Pulmonary artery endothelial cell (primary cell): ENCODE measurements around the gene PDE4D. TPM values are rescaled to one million over a fixed set of nuclear protein-coding genes. Genes with fewer than 3 reads are reported as not detected.
"Not testable (repeated sequence)": the region's sequence is repeated elsewhere in the genome, so short reads cannot be mapped to it uniquely, and the experiment has no call there.

ENCODE experiments used
- DNase-seq: peaks from one replicate; pipeline ENCODE4 v3.0.0-alpha.2; 2011; ENCODE audit warnings: low read depth, low spot score
- total RNA-seq: library from RNA; depleted of rRNA; stranded (reverse); fragments of >200 nt; gene quantifications from 2 replicates; pipeline ENCODE4 v1.2.3, GENCODE V29; 2014

The PDE4D gene
- total RNA-seq, 1 donor from 2014 or later: 22.4 TPM

DNA sequence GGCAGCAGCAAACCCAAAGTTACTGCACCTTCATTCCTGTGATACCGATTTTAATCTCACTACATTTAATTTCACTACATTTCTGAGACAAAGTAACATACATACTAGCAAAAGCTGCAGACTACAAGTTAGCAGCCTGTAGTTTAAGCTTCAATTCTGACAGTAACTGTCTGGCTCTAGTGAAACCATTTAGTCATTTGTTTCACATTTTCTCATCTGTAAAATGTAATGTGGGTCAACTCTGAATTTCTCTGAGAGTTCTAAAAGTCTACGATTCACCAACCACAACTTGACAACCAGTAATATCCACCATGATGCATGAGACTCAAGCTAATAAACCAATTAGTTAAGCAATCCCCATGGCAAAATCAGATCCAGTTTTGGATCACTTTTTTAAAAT, 408.9 kb downstream of the PDE4D start:
- DNase-seq: no peak

DNA sequence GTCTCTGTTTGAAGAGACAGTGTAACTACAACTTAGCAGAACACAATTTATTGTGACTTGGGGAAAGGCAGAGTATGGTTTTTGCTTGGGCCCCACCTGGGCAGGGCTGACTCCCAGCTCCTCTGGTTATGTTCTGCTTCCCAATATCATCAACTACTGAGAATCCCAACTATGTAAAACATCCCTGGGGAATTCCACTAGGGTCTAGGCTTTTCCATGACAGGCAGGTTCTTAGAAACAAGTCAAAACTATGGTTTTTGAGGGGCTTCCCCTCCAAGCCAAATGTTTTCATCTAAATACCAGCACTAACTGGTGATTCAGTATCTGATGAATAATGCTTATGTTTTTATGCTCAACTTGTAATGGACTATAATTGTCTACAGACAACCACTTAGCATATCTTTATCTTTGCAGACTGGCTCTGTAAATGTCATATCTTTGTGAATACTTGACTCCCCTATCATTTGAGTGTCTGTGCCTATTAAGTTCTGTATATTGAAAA, 409.5 kb downstream of the PDE4D start:
- DNase-seq: no peak

DNA sequence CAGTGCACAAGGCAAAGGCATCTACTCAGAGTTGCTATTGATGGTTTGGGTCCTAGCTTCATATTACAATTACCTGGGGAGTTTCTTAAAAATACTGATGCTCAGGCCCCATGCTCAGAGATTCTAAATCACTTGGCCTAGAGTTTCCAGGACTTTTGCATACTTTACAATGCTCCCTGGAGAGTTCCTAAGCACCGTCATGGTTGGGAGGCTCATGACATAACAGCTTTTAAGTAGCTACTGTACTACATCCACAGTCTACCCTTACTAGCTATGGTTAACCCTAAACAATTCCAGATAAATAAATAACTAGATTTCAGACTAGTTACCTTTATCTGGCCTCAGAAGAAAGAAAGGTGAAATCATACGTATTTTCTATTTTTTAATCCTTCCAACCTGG, 414.4 kb downstream of the PDE4D start:
- no peak for DNase-seq

DNA sequence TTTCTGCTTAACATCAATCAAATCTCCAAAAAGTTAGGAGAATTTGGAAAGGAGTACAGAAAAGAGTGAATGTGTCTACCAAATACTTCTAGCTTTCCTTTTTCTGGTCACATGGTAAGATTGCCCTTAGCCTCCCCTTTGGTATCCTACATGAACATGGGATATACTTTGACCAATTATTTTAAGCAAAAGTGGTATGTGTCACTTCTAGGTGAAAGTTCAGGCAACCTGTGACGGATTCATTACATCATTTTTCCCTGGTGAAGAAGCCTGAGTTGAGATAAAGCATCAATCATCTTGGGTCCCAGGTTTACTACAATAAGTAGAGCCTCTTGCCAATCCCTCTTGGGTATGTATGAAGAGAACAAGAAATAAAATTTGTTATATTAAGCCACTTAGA, 419.2 kb downstream of the PDE4D start:
- no peak for DNase-seq

DNA sequence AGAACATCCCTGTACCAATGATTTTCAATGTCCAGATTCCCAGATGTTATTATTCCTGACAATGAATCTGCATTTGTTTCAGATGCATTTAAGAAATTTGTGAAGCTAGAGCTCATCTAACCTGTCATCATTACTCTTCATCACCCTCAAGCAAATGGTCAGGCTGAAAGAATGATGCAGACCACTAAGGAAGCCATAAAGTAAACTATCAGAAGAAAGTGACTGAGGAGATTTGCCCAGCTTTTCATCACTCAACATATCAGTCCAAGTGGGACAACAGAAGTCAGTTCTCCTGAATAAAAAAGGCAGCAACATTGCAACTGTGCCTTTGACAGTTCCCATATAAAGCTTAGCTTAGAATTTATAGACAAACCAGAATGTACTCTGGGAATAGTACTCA, 419.9 kb downstream of the PDE4D start:
- no peak for DNase-seq

DNA sequence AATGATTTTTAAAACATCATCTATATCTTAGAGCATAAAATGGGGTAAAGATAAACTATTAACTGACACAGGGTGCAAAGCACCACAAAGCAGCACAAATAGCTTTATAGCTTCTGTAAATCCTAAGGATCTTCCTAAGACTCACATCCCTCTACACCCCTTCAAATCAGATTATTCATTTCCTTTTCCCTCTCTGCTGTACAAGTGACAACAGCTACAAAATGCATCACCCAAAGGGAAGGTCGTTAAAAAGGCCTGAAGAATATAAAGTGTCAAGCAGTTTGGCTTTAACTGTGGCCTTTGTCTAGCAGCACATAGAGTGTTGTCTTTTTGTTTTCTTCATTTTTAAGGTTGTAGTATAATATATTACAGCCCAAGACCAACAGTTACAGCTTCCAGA, 422.1 kb downstream of the PDE4D start:
- no peak for DNase-seq

DNA sequence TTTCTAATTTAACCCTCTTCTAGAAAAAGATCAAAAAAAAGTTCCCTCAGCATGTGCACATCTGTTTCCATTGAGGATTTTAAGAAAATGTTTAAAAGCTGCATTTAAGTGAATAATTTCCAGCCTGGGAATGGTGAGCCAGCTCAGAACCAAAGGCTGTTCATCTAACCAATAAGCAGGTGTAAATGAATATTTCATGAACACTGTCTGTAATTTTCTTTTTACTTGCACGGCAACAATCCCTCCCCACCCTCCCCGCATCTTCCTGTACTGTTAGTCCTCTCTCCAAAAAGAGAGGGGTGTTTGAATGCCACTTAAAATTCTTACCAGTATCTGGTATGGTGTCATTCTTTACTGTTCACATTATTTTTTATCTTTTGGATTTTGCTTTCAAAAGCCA, 425.6 kb downstream of the PDE4D start:
- no peak for DNase-seq

DNA sequence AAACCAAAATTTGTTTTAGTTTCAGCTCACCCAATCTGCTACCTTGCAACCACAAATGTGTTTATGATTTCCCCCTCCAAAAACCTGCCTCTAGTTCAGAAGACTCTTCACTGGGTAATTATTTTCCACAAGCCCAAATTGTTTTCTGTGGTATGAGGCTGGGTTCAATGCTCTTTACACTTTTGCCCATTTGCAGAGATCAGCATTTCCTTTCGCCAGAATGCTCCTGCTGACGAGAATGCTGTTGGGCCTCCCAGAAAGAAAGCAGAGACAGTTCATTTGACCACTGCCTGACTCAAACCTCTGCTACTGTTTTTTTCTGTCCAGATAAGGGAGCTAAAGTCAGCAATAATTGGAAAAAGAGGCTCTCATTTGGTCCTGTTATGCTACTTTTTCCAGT, 427.3 kb downstream of the PDE4D start:
- no peak for DNase-seq

DNA sequence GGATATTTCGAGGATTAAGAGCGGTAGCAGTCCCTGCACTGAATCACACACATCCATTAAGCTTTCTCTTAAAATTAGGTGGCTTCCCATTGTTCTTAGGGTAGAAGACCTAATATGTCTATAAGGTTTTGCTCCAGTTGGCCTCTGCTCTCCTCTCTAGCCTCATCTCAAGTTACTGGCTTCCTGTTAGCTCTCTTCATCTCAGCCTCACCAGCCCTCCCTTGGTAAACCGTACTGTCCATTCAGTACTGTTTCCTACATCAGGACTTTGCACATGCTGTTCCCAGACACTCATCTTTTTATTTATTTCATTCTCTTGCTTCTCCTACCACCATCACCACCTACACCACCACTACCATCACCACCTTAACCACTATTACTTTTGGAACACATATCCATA, 428.6 kb downstream of the PDE4D start:
- DNase-seq: no peak

DNA sequence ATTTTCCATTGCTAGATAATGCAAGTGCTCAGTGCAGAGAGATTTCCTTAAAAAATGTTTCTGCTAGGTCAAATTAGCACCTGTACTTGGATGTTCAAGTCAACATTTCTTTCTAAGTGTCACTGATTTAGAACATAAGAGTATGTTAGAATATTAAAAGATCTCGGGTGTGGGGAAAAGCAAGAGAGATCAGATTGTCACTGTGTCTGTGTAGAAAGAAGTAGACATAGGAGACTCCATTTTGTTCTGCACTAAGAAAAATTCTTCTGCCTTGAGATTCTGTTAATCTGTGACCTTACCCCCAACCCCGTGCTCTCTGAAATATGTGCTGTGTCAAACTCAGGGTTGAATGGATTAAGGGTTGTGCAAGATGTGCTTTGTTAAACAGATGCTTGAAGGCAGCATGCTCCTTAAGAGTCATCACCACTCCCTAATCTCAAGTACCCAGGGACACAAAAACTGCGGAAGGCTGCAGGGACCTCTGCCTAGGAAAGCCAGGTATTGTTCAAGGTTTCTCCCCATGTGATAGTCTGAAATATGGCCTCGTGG, 429.8 kb downstream of the PDE4D start:
- DNase-seq: not testable (repeated sequence)

DNA sequence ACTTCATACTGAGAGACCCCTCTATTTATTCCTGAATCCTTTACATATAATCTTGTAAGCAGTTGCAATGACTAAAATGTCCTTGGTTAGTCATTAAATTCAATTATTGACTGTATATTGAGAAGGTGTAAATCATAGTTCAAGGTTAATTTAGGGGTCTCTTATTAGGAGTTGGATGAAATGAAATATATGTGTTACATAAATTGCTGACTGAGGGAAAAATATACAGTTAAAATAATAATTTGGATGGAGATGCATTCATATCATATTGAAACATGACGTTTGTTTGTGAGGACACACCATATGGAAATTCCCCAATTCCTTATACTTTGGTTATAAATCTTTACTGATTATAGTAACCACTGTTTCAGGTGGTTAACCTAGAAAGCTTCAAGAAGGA, 430.6 kb downstream of the PDE4D start:
- DNase-seq: no peak

DNA sequence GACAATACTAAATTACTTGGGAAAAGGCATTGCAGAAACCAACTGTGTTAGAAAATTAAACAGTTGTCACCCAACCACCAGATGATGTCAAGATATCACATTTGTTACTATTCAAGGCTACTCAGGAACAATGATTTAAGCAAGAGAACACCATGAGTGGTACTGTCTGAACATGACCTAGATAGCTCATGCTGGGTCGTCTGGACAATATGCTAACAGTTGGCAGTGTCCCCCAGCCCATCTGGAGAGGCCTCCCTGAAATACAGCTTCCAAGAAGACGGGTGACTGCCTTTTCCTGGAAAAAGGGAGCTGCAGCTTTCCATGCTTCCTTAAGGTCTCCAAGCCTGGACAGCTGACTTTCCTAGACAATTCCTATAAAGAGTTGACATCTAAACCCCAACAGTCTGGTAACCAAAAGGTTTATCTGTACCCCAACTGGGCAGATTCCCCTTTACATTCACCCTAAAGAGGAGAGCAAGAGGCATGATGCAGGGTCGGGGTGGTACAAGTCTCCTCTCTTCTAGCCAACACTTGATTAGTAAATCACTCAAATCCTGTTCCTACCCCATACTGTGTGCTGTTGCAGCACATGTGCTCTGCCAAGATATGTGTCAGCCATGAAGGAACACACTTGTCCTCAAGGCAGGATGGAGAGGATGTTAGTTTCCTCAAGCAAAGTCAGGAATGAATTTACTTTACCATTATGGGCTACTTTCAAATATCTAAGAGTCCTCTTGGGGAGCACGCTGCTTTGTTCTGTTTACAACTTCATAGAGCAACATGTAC, 433.0 kb downstream of the PDE4D start:
- no peak for DNase-seq

DNA sequence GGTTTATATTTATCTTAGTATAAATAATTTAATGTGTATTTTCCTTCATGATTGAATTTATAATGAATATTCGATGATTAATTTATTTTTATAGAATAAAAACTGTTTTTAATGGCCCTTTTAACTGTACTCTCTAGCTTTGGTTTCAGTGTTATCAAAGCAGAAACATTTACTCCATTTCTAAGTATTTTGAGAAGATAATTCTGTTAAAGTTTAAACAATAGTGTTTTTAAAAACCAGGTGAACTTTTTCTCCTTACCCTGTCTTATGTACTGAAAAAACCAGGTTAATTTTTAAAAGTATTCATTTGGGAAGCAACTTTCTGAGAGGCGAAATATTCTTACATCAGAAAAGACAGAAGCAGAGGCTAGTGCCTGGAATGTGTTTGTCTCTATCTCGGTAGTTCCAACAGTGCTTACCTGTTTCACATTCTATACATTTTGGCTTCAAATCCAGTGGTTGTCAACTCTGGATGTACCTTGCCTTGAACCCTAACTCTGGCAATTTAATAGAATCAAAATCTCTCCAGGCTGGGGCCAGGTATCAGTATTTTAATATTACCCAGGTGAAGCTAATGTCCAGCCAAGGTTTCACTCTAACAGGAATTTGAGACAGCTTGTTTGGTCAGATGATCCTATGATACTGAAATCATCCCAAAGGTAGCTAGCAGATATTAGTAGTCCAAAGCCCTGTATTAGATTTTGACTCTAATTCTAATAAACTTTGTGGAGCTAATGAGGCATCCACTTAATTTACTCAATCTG, 434.4 kb downstream of the PDE4D start:
- DNase-seq: no peak

DNA sequence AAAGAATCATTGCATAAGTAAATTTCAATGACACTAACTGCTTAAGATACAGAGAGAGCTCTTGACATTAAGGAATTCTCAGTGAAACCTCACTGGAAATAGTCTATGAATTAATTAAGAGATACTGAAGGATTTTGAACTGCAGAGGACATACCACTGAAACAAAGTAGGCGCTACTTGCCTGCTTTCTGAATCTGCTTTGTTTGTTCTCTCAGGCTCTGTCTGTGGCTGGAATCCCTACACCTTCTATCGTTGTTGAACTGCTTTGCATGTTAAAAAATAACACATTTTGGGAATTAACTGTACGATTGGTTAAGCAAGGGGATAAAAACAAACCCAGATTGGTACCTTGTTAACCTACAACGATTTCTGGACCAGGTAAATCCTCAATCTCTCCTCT, 435.2 kb downstream of the PDE4D start:
- no peak for DNase-seq

DNA sequence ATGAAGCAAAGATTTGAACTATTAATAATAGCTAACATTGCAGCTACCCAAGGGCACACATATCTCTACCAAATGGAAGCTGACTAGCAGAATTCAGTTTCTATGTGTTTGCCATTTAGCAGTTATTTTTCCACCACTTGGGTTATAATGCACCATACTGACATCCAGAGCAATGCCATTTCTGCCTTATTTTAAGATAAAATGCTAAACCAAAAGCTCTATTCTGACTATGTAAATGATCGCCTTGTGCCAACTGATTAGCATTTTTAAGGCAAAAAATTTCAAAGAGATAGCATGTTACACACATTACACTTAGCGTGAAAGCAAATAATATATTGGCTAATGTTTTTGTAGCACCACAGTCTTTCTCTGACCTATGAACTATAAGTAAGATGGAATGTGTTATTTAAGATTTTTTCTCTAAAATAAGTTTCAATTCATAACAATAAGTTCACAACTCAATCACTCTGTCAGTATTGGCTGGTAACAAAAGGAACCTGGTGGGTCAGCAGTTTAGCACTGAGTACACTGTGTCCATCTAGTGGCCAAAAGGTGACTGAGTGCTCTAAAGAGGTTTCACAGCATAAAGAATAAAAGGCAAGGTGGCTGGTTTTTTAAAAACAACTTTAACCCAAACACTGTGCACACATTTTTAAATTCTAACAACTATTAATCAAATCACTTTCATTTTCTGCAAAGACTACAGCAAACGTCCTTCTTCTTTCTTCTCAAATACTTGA, 443.5 kb downstream of the PDE4D start:
- no peak for DNase-seq

DNA sequence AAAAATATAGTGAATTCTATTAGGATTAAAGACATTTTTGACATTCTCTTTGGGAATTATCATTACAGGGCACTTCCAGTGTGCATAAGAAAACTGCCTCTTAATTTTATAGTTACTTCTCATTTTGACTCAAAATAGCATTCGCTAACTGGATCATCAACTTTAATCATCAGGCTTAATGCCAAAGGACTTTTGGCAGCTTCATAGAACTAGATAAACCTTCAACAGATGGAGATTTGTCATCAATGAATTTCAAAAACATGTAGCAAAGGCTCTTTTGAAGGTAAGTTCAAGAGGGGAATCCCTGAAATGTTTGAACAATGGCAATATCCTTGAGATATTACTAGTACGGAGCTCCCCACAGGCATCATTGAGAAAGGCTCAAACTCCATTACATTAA, 447.2 kb downstream of the PDE4D start:
- no peak for DNase-seq

DNA sequence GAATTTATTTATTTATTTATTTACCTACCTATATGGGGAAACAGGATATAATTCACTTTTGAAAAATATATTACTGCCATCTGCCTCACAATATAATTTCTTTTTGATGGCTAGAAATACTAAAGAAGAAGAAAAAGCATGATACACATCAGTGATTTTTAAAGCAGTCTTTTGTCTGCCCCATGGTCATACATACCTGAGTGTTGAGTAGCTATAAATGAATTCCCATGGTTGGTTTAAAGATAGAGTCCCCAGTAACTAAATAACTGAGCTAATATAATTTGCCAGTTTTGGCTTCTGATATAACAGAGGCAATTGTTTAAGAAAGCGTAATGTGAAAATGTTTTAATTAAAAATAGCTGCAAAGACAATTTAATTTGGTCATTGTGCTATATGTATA, 447.8 kb downstream of the PDE4D start:
- DNase-seq: no peak

DNA sequence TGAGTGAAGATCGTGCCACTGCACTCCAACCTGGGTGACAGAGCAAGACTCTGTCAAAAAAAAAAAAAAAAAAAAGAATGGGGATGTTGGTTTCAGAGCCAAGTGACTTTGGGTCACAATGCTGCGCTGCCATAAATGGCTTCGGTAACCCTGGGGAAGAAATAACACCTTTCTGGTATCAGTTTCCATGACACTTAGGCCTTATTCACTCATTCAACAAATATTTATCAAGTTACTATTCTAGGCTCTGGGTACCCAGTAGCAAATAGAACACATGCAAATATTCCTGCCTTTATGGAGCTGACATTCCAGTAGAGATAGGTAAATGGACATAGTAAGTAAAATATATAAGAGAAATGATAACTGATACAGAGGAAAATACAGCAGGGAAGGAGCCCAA, 454.2 kb downstream of the PDE4D start:
- no peak for DNase-seq

DNA sequence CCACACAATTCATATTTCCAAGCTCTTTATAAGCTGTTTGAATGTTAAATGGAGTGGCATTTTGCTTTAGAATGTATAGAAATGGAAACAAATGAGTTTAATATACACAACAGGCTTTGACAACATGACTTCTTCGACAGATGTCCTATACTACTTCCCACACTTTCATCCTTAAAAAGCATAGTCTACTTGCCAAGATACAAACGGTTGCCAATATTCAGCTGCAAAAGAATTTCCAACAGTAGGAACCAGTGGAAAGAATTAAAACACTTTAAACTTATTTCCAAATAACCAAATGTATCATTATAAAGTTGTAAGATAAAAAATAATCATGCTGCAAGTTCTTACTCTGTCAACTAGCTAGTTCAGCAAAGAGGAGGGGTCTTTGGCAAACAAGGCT, 456.4 kb downstream of the PDE4D start:
- no peak for DNase-seq

DNA sequence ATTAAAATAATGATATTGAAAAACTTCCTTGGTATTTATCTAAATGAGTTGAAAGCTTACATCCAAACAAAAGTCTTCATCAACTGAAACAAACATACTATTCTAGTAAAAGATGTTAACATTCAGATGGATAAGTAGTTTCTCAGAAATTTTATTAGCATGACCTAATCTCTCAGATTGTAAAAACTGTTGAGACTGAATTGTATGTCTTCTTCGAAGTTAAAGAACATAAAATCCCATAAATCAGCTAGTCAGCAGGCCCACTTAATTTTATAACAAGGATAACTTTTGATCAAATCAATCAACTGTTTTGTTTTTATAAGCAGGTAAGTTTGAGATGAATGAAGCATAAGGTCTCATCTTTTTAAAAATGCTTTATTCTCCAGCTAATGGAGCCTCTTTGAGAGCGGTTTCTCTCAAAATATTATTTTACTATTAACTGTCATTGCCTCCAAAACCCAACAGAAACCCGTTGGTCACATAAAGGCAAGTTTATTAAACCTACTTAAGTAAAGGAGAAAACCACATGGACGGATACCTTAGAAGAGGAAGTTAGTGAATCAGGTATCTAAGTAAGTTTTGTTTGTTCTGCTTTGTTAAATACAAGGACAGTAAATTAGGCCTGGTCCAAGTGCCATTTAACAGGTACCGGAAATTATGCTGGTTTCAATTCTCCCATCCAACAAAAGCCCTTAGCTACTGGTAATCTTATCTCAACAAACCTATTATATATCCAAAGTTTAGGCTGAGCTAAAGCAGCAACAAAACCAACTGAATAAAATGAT, 457.0 kb downstream of the PDE4D start:
- DNase-seq: no peak

DNA sequence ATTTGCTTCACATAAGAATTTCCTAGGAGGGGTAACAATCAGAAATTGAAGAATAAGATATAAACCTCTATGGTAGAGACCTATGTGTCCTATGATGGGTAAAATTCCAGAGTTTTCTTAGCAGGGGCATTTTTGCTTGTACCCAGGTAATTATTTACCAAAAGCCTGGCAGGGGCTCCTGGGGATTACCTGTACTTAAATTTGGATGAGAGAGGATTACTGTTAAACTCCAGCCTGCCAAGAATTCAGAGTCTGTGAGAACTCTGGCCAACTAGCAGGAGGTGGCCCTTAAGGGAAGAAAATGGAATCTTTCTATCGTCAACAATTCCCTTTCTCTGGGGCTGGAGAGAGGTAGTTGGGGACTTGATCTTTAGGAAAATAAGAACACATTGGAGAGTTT, 460.4 kb downstream of the PDE4D start:
- DNase-seq: no peak
